ENCODE data around the gene DUOX2.

DNA sequence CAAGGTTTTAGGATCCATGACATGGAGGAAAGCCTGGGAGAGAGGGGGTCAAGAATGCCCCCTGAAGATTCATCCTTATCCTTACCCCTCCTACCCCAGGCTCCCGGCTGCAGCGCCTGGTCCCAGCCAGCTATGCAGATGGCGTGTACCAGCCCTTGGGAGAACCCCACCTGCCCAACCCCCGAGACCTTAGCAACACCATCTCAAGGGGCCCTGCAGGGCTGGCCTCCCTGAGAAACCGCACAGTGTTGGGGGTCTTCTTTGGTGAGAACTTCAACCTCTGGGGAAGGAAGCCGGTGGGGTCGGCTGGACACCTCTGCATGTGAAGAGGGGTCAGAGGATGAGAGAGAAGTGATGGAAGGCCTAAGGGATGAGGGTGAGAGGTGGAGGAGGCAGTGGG lies 20.1 kb upstream of the DUOX2 start:
- TF ChIP-seq, protein P1, sequence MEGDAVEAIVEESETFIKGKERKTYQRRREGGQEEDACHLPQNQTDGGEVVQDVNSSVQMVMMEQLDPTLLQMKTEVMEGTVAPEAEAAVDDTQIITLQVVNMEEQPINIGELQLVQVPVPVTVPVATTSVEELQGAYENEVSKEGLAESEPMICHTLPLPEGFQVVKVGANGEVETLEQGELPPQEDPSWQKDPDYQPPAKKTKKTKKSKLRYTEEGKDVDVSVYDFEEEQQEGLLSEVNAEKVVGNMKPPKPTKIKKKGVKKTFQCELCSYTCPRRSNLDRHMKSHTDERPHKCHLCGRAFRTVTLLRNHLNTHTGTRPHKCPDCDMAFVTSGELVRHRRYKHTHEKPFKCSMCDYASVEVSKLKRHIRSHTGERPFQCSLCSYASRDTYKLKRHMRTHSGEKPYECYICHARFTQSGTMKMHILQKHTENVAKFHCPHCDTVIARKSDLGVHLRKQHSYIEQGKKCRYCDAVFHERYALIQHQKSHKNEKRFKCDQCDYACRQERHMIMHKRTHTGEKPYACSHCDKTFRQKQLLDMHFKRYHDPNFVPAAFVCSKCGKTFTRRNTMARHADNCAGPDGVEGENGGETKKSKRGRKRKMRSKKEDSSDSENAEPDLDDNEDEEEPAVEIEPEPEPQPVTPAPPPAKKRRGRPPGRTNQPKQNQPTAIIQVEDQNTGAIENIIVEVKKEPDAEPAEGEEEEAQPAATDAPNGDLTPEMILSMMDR (IDR thresholded peaks at IDR 0.05 in 2 of 3, conservative IDR thresholded peaks at IDR 0.05 in 1 of 3; ENCODE audit: borderline replicate concordance in 1 of 3, insufficient read depth in 1 of 3, low read depth in 2 of 3, low read length in 2 of 3): no peak
- no peak for TF ChIP-seq TCF7L2 (IDR thresholded peaks at IDR 0.05; ENCODE audit: borderline replicate concordance, extremely low read depth, insufficient read depth, insufficient read length)
- TF ChIP-seq YY1 (IDR thresholded peaks at IDR 0.05; ENCODE audit: extremely low read depth, insufficient replicate concordance, low read depth, low read length): no peak
- TF ChIP-seq, protein P2, sequence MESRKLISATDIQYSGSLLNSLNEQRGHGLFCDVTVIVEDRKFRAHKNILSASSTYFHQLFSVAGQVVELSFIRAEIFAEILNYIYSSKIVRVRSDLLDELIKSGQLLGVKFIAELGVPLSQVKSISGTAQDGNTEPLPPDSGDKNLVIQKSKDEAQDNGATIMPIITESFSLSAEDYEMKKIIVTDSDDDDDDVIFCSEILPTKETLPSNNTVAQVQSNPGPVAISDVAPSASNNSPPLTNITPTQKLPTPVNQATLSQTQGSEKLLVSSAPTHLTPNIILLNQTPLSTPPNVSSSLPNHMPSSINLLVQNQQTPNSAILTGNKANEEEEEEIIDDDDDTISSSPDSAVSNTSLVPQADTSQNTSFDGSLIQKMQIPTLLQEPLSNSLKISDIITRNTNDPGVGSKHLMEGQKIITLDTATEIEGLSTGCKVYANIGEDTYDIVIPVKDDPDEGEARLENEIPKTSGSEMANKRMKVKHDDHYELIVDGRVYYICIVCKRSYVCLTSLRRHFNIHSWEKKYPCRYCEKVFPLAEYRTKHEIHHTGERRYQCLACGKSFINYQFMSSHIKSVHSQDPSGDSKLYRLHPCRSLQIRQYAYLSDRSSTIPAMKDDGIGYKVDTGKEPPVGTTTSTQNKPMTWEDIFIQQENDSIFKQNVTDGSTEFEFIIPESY (IDR thresholded peaks at IDR 0.05; ENCODE audit: extremely low read depth, insufficient replicate concordance, low read length): no peak
- no peak for TF ChIP-seq SRF (IDR thresholded peaks at IDR 0.05; ENCODE audit: low read depth)
- no peak for TF ChIP-seq EZH2phosphoT487 (IDR thresholded peaks at IDR 0.05; ENCODE audit: borderline replicate concordance)
- TF ChIP-seq SIN3A (IDR thresholded peaks at IDR 0.05; ENCODE audit: low read depth): no peak

Data from HCT116 (cell line).